ENCODE data around the gene ERN1.

DNA sequence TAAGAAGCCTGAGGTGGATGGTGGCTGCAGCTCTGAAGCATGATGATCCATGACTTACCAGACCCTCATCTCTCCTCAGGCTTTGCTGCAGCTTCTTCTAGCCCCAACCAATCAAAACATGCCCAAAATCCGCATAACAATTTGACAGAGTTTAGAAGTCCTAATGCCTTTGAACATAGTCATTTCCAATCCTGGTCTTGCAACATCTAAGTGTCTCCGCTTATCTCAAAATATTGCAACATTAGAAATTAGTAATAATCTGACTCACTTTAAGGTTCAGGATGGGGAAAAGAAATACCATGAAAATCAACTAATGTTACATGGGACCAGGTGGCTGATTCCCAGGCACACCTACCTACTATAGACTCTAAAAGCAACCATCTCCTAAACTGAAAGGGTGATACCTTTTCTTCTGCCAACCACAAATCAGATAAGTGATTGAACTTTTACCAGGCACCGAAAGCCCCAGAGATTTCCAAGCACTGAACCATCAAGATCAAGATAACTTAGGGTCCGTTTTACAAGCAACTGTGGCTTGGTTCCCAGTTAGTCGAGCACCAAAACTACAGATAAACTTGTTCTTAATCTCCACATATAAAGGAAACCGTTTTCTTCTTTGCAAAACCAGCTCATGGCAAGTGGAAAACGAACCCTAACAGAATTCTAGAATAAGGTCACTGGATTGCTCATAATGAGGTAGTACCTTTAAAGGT, 14.0 kb downstream of the ERN1 start:
- TF ChIP-seq POLR2A (IDR thresholded peaks at IDR 0.05; ENCODE audit: extremely low read depth, insufficient read length), result no peak
- TF ChIP-seq, protein P1, sequence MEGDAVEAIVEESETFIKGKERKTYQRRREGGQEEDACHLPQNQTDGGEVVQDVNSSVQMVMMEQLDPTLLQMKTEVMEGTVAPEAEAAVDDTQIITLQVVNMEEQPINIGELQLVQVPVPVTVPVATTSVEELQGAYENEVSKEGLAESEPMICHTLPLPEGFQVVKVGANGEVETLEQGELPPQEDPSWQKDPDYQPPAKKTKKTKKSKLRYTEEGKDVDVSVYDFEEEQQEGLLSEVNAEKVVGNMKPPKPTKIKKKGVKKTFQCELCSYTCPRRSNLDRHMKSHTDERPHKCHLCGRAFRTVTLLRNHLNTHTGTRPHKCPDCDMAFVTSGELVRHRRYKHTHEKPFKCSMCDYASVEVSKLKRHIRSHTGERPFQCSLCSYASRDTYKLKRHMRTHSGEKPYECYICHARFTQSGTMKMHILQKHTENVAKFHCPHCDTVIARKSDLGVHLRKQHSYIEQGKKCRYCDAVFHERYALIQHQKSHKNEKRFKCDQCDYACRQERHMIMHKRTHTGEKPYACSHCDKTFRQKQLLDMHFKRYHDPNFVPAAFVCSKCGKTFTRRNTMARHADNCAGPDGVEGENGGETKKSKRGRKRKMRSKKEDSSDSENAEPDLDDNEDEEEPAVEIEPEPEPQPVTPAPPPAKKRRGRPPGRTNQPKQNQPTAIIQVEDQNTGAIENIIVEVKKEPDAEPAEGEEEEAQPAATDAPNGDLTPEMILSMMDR (IDR thresholded peaks at IDR 0.05; ENCODE audit: low read depth, low read length), result no peak

All from NB4 (cell line).